SU-DHL-6 (cell line): ENCODE results near the gene SPINK1.

Source experiments
- CTCF ChIP-seq: fragments of 200-600 bp; sonication (generic); IDR thresholded peaks from one replicate; pipeline ENCODE4 v1.5.1; 2017; ENCODE audit warnings: antibody characterized with exemption, mild to moderate bottlenecking, low read length, moderate library complexity; ENCODE audit not compliant: insufficient read depth, poor library complexity, severe bottlenecking
- EZH2phosphoT487 ChIP-seq: fragments of 200-600 bp; sonication (generic), shearing (Covaris generic); conservative IDR thresholded peaks from 2 replicates; pipeline ENCODE4 v1.6.1; 2018; ENCODE audit warnings: mild to moderate bottlenecking, antibody characterized with exemption, low read length, moderate library complexity, mixed read lengths

- TF ChIP-seq CTCF (no peak), EZH2phosphoT487 (no peak)
These were observed 27.1 kb downstream of the SPINK1 start for GRCh38 chr5:147804334-147804733.
